ENCODE data around the gene ZC3H11A.

ZC3H11A gene

GRCh38 chr1:203794764-203795440 is 521 bp upstream of the ZC3H11A start:
- peak overlapping the region; percentile 64 for H3K4me2 ChIP-seq (ENCODE audit: low read length)
- no peaks in the 10 kb centered on the region for H3K36me3 ChIP-seq (ENCODE audit: control insufficient read depth, insufficient read depth, low read length)
- no peak overlapping the region for H3K9ac ChIP-seq
- peak overlapping the region; percentile 68 for H2AFZ ChIP-seq
- H3K79me2 ChIP-seq: peaks cover 27% of the 10 kb centered on the region
- no peaks in the 10 kb centered on the region for H3K27me3 ChIP-seq (ENCODE audit: control insufficient read depth, insufficient read depth, low read length)
- H3K4me3 ChIP-seq (ENCODE audit: low read depth, low read length): peak overlapping the region; percentile 90
- peak overlapping the region; percentile 90 for H3K27ac ChIP-seq
- H3K4me1 ChIP-seq: peaks cover 13% of the 10 kb centered on the region
- no peak for TF ChIP-seq CTCF (IDR thresholded peaks at IDR 0.05)
- H3K9me3 ChIP-seq (ENCODE audit: control insufficient read depth, low read length): no peaks in the 10 kb centered on the region

GRCh38 chr1:203796236-203796605 is 798 bp downstream of the ZC3H11A start:
- H3K27me3 ChIP-seq (ENCODE audit: control insufficient read depth, insufficient read depth, low read length): no peaks in the 10 kb centered on the region
- H3K79me2 ChIP-seq: peaks cover 31% of the 10 kb centered on the region
- H3K4me2 ChIP-seq (ENCODE audit: low read length): peak overlapping the region; percentile 93
- peak overlapping the region; percentile 90 for H3K4me3 ChIP-seq (ENCODE audit: low read depth, low read length)
- H3K9me3 ChIP-seq (ENCODE audit: control insufficient read depth, low read length): no peaks in the 10 kb centered on the region
- TF ChIP-seq CTCF (IDR thresholded peaks at IDR 0.05): no peak
- peaks cover 13% of the 10 kb centered on the region for H3K4me1 ChIP-seq
- peak overlapping the region; percentile 90 for H3K27ac ChIP-seq
- peak overlapping the region; percentile 46 for H2AFZ ChIP-seq
- no peaks in the 10 kb centered on the region for H3K36me3 ChIP-seq (ENCODE audit: control insufficient read depth, insufficient read depth, low read length)
- H3K9ac ChIP-seq: no peak overlapping the region

GRCh38 chr1:203797216-203797615 is 1.8 kb downstream of the ZC3H11A start:
- Histone ChIP-seq H3K9ac (no peak overlapping the region), H3K4me3 (ENCODE audit: low read depth, low read length) (no peak overlapping the region), H3K79me2 (peaks cover 31% of the 10 kb centered on the region), H2AFZ (no peak overlapping the region), H3K36me3 (ENCODE audit: control insufficient read depth, insufficient read depth, low read length) (no peaks in the 10 kb centered on the region), H3K4me2 (ENCODE audit: low read length) (peak overlapping the region; percentile 93), H3K27ac (no peak overlapping the region), H3K27me3 (ENCODE audit: control insufficient read depth, insufficient read depth, low read length) (no peaks in the 10 kb centered on the region), H3K4me1 (peaks cover 13% of the 10 kb centered on the region), H3K9me3 (ENCODE audit: control insufficient read depth, low read length) (no peaks in the 10 kb centered on the region)
- no peak for TF ChIP-seq CTCF (IDR thresholded peaks at IDR 0.05)

- Histone ChIP-seq H3K27me3 (ENCODE audit: control insufficient read depth, insufficient read depth, low read length) (no peaks in the 10 kb centered on the region), H3K9me3 (ENCODE audit: control insufficient read depth, low read length) (no peaks in the 10 kb centered on the region), H2AFZ (no peak overlapping the region), H3K4me2 (ENCODE audit: low read length) (no peak overlapping the region), H3K36me3 (ENCODE audit: control insufficient read depth, insufficient read depth, low read length) (no peaks in the 10 kb centered on the region), H3K9ac (no peak overlapping the region), H3K4me3 (ENCODE audit: low read depth, low read length) (no peak overlapping the region), H3K79me2 (peaks cover 32% of the 10 kb centered on the region), H3K27ac (no peak overlapping the region), H3K4me1 (peaks cover 13% of the 10 kb centered on the region)
- no peak for TF ChIP-seq CTCF (IDR thresholded peaks at IDR 0.05)
These were observed 2.7 kb downstream of the ZC3H11A start for GRCh38 chr1:203797948-203798655.

All from parathyroid adenoma (tissue), 2 donors.